Measurements from ENCODE around the gene TNRC6A. TPM values are rescaled to one million over a fixed set of nuclear protein-coding genes. Genes with fewer than 3 reads are reported as not detected.
"Not testable (repeated sequence)": the region's sequence is repeated elsewhere in the genome, so short reads cannot be mapped to it uniquely, and the experiment has no call there.

Gene TNRC6A
- total RNA-seq, 1 experiment from 2014 or later, result 14.9 TPM

DNA sequence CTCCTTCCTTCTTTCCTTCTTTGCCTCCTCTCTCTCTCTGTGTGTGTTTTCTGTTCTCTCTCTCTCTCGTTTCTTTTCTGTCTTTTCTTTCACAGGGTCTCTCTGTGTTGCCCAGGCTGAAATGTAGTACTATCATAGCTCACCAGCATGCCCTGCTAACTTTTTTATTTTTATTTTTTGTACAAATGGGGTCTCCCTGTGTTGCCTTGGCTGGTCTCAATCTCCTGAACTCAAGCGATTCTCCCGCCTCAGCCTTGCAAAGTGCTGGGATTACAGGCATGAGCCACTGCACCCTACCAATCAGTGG, 117.9 kb downstream of the TNRC6A start:
- DNase-seq (ENCODE audit: low read depth, low spot score), result no peak
- in situ Hi-C loops (cut with HindIII; ENCODE audit: low pct_unique_long_range_greater_than_20kb, low sequenced_read_pairs), result no loop called here

DNA sequence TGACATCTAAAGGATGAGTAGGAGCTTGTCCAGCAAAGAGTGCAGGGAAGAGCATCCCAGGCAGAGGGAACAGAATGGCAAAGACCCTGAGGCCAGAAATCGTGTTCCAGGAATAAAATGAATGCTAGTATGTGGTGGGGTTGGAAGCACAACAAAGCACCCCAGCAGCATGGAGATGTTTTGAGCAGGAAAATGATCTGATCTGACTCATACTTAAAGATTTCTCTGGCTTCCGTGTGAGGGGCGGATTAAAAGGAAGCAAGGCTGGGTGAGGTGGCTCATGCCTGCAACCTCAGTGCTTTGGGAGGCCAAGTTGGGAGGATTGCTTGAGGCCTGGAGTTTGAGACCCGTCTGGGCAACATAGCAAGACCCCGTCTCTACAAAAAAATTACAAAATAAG, 118.6 kb downstream of the TNRC6A start:
- no peak for DNase-seq (ENCODE audit: low read depth, low spot score)
- in situ Hi-C loops (cut with HindIII; ENCODE audit: low pct_unique_long_range_greater_than_20kb, low sequenced_read_pairs), result no loop called here

GRCh38 chr16:24849641-24850040, 120.2 kb downstream of the TNRC6A start:
- in situ Hi-C loops (cut with HindIII; ENCODE audit: low pct_unique_long_range_greater_than_20kb, low sequenced_read_pairs), result no loop called here
- DNase-seq (ENCODE audit: low read depth, low spot score), result no peak

GRCh38 chr16:24850289-24850938, 121.0 kb downstream of the TNRC6A start:
- DNase-seq (ENCODE audit: low read depth, low spot score), result no peak
- in situ Hi-C loops (cut with HindIII; ENCODE audit: low pct_unique_long_range_greater_than_20kb, low sequenced_read_pairs), result no loop called here

- no peak for DNase-seq (ENCODE audit: low read depth, low spot score)
- in situ Hi-C loops (cut with HindIII; ENCODE audit: low pct_unique_long_range_greater_than_20kb, low sequenced_read_pairs), result no loop called here
These were observed 122.2 kb downstream of the TNRC6A start for GRCh38 chr16:24851700-24852099.

- peak; percentile 10 for DNase-seq (ENCODE audit: low read depth, low spot score)
- in situ Hi-C loops (cut with HindIII; ENCODE audit: low pct_unique_long_range_greater_than_20kb, low sequenced_read_pairs), result no loop called here
These were observed 122.8 kb downstream of the TNRC6A start for GRCh38 chr16:24852281-24852721.

- no peak for DNase-seq (ENCODE audit: low read depth, low spot score)
- in situ Hi-C loops (cut with HindIII; ENCODE audit: low pct_unique_long_range_greater_than_20kb, low sequenced_read_pairs), result no loop called here
These were observed 123.8 kb downstream of the TNRC6A start for GRCh38 chr16:24853169-24853824.

GRCh38 chr16:24853830-24854229, 124.4 kb downstream of the TNRC6A start:
- DNase-seq (ENCODE audit: low read depth, low spot score), result peak; percentile 17
- in situ Hi-C loops (cut with HindIII; ENCODE audit: low pct_unique_long_range_greater_than_20kb, low sequenced_read_pairs), result no loop called here

- in situ Hi-C loops (cut with HindIII; ENCODE audit: low pct_unique_long_range_greater_than_20kb, low sequenced_read_pairs), result no loop called here
- no peak for DNase-seq (ENCODE audit: low read depth, low spot score)
These were observed 125.2 kb downstream of the TNRC6A start for GRCh38 chr16:24854607-24855171.

GRCh38 chr16:24855678-24856077, 126.2 kb downstream of the TNRC6A start:
- DNase-seq (ENCODE audit: low read depth, low spot score), result no peak
- in situ Hi-C loops (cut with HindIII; ENCODE audit: low pct_unique_long_range_greater_than_20kb, low sequenced_read_pairs), result no loop called here

- in situ Hi-C loops (cut with HindIII; ENCODE audit: low pct_unique_long_range_greater_than_20kb, low sequenced_read_pairs), result not testable (repeated sequence)
These were observed 127.4 kb downstream of the TNRC6A start for GRCh38 chr16:24856871-24857270.

DNA sequence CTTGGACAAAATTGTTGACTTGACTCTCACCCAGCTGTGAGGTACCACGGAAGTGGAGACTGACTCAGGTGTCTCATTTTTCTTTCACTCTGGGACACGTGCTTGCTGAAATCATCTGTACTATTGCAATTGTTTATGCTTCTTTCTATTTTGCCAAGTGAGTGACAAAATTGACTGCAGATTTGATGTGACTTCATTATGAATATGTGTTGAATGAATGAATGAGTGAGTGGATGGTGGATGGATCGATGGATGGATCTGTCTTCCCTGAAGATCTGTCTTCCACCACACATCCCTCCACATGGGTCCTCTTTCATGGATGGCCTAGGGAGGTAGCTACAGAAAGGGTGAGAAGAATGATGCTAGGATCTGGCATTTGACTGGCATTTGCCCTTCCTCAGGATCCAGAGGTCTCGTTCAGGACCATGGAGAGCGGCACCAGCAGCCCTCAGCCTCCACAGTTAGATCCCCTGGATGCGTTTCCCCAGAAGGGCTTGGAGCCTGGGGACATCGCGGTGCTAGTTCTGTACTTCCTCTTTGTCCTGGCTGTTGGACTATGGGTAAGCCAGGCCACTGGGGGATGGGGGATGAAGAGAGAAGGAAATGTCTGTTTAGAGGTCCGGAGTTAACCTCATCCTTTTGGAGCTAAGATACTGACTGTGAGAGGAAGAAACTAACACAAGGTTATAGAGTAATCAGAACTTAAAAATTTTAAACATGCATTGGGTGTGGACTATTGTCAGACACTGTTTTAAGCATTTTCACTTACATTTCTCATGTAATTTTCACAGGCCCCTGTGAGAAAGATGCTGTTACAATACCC, 129.0 kb downstream of the TNRC6A start:
- DNase-seq (ENCODE audit: low read depth, low spot score), result peak; percentile 40
- in situ Hi-C loops (cut with HindIII; ENCODE audit: low pct_unique_long_range_greater_than_20kb, low sequenced_read_pairs), result no loop called here

More at GRCh38 chr16:24856871-24857270, 127.4 kb downstream of the TNRC6A start:
- DNase-seq (ENCODE audit: low read depth, low spot score), result not testable (repeated sequence)

GRCh38 chr16:24861461-24861860, 132.0 kb downstream of the TNRC6A start:
- in situ Hi-C loops (cut with HindIII; ENCODE audit: low pct_unique_long_range_greater_than_20kb, low sequenced_read_pairs), result no loop called here
- no peak for DNase-seq (ENCODE audit: low read depth, low spot score)

GRCh38 chr16:24863582-24864437, 134.4 kb downstream of the TNRC6A start:
- DNase-seq (ENCODE audit: low read depth, low spot score), result no peak
- in situ Hi-C loops (cut with HindIII; ENCODE audit: low pct_unique_long_range_greater_than_20kb, low sequenced_read_pairs), result no loop called here

DNA sequence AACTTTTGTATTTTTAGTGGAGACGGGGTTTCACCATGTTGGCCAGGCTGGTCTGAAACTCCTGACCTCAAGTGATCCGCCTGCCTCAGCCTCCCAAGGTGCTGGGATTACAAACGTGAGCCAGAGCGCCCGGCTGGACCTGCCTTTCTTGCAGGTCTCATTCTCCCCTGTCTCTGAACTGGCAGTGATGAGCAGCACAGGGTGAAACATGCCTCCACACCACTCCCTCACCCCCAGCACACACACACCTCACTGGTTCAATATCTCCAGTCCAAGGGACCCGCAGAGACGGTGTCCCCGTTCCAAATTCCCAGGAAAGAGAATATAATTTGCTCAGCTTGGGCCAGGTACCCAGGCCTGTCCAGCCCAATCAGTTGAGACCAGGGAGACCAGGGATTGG, 139.6 kb downstream of the TNRC6A start:
- DNase-seq (ENCODE audit: low read depth, low spot score), result no peak
- in situ Hi-C loops (cut with HindIII; ENCODE audit: low pct_unique_long_range_greater_than_20kb, low sequenced_read_pairs), result no loop called here

DNA sequence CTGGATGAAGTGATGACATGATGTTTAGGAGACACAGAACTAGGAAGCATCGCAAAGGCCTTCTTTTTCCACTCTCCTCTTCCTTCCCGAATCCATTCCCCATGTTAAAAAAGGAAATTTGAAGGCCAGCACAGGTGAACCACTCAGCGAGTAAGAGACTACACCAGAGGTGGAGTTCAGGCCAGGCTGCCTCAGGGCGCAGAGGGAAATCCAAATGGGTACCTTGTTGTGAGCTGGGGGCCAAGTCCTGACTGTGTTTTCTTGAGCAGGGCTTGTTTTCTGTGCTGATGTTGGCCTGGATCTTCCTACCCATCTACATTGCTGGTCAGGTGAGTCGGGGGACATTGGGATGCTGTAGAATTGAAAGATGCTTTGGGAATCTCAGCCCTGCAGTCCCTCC, 142.4 kb downstream of the TNRC6A start:
- no peak for DNase-seq (ENCODE audit: low read depth, low spot score)
- in situ Hi-C loops (cut with HindIII; ENCODE audit: low pct_unique_long_range_greater_than_20kb, low sequenced_read_pairs), result no loop called here

DNA sequence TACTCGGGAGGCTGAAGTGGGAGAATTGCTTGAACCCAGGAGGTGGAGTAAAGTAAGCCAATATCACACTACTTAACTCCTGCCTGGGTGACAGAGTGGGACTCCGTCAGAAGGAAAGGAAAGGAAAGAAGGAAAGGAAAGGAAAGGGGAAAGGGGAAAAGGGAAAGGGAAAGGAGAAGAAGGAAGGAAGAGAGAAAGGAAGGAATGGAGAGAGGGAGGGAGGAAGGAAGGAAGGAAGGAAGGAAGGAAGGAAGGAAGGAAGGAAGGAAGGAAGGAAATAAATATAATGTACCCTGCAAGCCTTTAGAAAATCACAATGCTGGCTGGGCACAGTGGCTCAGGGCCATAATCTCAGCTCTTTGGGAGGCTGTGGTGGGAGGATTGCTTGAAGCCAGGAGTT, 143.6 kb downstream of the TNRC6A start:
- in situ Hi-C loops (cut with HindIII; ENCODE audit: low pct_unique_long_range_greater_than_20kb, low sequenced_read_pairs), result no loop called here
- no peak for DNase-seq (ENCODE audit: low read depth, low spot score)

DNA sequence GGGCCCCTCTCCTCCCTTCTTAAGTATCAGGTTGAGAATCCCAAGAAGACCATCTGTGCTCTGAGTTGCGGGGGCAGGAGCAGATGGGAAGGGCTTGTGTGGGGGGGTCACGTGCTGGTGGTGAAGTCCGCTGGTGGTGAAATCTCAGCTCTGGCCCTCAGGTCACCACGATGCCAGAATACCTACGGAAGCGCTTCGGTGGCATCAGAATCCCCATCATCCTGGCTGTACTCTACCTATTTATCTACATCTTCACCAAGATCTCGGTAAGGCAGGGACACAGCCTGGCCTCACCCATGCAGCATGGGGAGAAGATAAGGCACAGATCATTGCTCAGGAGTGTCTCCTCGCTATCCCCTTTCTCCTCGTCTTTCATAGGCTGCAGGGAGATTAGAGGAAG, 146.0 kb downstream of the TNRC6A start:
- in situ Hi-C loops (cut with HindIII; ENCODE audit: low pct_unique_long_range_greater_than_20kb, low sequenced_read_pairs), result no loop called here
- DNase-seq (ENCODE audit: low read depth, low spot score), result no peak
